Hematopoietic multipotent progenitor cell treated with erythropoietin and hydrocortisone succinate and interleukin-3 and kit ligand, for 6 days (in vitro differentiated cells): ENCODE results near the gene LSM11.
A peak's percentile ranks its signal among the peaks of the same experiment; 100 is the strongest.

Source experiments
- DNase-seq: peaks from one replicate; pipeline ENCODE4 v3.0.0-alpha.2; 2015

The LSM11 gene

DNA sequence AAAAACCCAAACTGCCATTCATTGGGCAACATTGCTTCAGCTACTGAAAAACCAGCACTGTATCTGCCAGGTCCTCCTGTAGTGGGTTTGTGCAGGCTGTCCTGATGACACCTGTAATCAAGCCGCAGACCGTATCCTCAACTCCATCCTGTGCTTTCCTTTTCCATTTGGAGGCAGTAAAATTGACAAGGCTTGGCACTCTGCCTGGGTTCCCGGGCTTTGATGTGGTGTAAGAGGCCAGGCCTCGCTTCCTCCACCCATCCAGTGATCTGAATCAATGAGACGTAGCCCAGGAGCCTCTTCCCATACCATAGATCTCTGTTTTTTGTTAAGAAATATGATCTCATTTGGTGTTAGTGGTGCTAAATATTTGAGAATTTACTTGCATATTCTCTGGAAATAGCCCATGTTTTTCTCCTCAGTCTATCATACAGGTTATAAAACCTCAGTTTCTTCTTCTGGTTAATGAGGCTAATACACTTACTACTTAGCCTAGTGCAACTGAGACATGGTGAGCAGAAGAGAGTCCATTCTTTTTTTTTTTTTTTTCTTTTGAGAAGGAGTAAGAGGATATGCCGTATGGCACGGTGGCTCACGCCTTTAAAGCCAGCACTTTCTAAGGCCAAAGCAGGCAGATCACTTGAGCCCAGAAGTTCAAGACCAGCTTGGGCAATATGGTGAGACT is 34.8 kb downstream of the LSM11 start:
- DNase-seq = peak; percentile 13

DNA sequence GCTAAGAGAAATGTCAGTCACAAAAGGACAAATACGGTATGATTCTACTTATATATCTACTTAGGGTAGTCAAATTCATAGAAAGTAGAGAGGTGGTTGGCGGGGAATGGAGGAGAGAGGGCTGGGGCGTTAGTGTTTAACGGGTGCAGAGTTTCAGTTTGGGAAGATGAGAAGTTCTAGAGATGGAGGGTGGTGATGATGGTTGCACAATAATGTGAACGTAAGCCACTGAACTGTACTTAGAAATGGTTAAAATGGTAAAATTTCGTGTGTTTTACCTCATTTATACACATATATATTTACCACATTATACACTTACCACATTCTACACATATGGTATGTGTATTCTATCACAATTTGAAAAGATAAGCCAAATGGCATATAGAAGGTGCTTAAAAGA is 35.7 kb downstream of the LSM11 start:
- DNase-seq = no peak

DNA sequence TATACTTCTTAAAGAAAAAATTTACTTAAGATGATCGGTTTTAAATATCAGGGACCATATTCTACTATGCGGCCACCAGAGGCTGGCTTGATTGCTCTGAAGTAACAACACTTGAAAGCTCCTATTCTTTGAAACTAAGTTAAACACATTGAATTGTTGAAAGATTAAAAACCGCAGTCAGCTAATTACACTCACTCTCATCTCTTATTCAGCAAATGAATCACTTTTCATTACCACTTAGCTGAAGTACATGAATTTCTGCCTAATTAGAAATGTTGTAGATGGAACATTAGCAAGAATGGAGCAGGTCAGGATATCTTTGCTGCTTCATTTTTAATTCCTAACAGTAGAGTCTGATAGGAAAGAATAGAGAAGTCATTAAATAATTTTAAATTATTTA is 42.3 kb downstream of the LSM11 start:
- no peak for DNase-seq

DNA sequence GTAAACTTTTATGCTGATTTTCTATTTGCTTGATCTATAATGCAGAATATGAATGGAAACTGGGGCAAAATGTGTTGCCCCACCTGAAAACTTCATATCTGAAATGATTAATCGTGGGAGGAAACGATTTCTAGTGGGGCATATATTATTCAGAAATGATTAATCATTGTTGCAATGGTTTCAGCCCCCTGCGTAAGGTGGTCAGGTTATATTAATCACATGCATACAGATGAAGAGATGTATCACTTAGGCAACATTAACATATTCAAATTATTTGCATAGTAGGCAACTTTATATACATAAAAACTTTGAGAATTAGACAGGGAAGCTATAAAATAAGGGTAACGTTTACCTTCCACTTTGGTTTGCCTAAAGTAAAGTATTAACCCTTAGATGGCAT is 49.8 kb downstream of the LSM11 start:
- no peak for DNase-seq

DNA sequence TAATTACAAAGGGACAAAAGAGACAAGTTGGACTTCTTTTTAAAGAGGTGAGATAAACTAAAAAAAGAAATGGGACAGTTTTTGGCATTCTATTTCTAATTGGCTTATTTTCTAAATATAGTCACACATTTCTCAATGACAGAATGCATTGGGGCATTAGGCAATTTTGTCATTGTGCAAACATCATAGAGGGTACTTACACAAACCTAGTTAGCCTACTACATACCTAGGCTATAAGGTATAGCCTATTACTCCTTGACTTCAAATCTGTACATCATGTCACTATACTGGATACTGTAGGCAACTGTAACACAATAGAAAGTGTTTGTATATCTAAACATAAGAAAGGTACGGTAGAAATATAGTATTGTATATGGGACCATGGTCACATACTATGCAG is 56.1 kb downstream of the LSM11 start:
- no peak for DNase-seq

DNA sequence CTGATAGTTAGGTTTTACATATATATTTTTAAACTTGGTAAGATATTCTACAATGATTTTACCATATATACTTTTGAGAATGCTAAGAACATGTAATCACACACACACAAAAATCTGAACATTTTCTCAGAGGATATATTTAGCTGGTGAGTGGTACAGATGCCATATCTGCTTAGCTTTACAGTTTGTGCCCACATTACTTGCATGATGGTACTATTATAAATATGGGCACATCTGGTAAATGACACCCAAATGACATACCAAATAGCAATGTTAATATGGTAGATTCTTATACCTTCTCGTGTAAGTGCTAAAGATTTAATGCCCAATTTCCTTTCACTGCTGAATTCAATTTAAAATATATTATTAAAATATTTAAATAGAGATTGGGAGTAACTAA is 56.6 kb downstream of the LSM11 start:
- DNase-seq = no peak

DNA sequence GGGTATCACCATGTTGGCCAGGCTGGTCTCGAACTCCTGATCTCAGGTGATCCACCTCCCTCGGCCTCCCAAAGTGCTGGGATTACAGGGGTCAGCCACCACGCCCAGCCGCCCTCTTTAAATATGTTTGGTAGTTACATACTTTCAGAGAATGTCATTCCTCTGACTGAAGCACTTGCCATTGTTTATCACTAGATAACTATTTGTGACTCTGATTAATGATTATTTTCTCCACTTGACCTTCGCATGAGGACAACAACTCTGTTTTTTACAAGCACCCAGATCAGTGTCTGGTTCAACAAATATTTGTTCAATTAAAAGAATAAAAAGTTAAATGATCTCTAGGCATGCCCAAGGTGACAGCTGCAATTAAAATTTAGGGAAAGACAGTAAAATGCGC is 59.2 kb downstream of the LSM11 start:
- no peak for DNase-seq

DNA sequence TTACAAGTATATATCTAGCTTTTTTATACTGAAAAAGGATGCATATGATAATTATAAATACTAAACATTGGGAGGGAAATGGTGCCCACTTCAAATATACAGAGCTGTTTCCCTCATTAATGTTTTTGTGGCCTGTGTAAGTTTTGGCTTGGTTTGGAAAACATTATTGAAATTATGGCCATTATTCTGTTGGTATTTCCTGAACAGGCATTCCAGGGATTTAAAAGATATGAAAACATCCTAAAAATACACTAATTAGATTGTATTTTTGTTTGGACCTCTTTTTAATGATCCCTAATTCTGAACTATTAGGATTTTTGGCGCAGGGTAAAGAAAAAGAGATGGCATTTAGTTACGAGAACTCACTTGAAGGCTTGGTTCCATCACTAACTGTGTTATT is 64.5 kb downstream of the LSM11 start:
- no peak for DNase-seq
